Measurements from ENCODE around the gene PREP. TPM values are rescaled to one million over a fixed set of nuclear protein-coding genes. Genes with fewer than 3 reads are reported as not detected.

PREP gene
- total RNA-seq, 1 donor from 2014 or later: 9.9 TPM

GRCh38 chr6:105278035-105278434 is 124.8 kb downstream of the PREP start:
- DNase-seq (ENCODE audit: low read depth): no peak
- no peak overlapping the region for H3K4me3 ChIP-seq (ENCODE audit: low read depth, low read length)
- TF ChIP-seq CTCF (conservative IDR thresholded peaks at IDR 0.05; ENCODE audit: low read depth, low read length): no peak

- TF ChIP-seq CTCF (conservative IDR thresholded peaks at IDR 0.05; ENCODE audit: low read depth, low read length): no peak
- H3K4me3 ChIP-seq (ENCODE audit: low read depth, low read length): no peak overlapping the region
- no peak for DNase-seq (ENCODE audit: low read depth)
These were observed 126.5 kb downstream of the PREP start for GRCh38 chr6:105276374-105276773.

- H3K4me3 ChIP-seq (ENCODE audit: low read depth, low read length): no peak overlapping the region
- TF ChIP-seq CTCF (conservative IDR thresholded peaks at IDR 0.05; ENCODE audit: low read depth, low read length): no peak
- no peak for DNase-seq (ENCODE audit: low read depth)
These were observed 127.3 kb downstream of the PREP start for GRCh38 chr6:105275542-105275941.

- H3K4me3 ChIP-seq (ENCODE audit: low read depth, low read length): no peak overlapping the region
- no peak for TF ChIP-seq CTCF (conservative IDR thresholded peaks at IDR 0.05; ENCODE audit: low read depth, low read length)
- no peak for DNase-seq (ENCODE audit: low read depth)
These were observed 128.2 kb downstream of the PREP start for GRCh38 chr6:105274678-105275077.

- no peak for DNase-seq (ENCODE audit: low read depth)
- H3K4me3 ChIP-seq (ENCODE audit: low read depth, low read length): no peak overlapping the region
- TF ChIP-seq CTCF (conservative IDR thresholded peaks at IDR 0.05; ENCODE audit: low read depth, low read length): no peak
These were observed 129.3 kb downstream of the PREP start for GRCh38 chr6:105273589-105273988.

GRCh38 chr6:105272786-105273185 is 130.1 kb downstream of the PREP start:
- no peak for DNase-seq (ENCODE audit: low read depth)
- no peak overlapping the region for H3K4me3 ChIP-seq (ENCODE audit: low read depth, low read length)
- TF ChIP-seq CTCF (conservative IDR thresholded peaks at IDR 0.05; ENCODE audit: low read depth, low read length): no peak

- no peak for TF ChIP-seq CTCF (conservative IDR thresholded peaks at IDR 0.05; ENCODE audit: low read depth, low read length)
- H3K4me3 ChIP-seq (ENCODE audit: low read depth, low read length): no peak overlapping the region
- no peak for DNase-seq (ENCODE audit: low read depth)
These were observed 132.4 kb downstream of the PREP start for GRCh38 chr6:105270511-105270910.
